Measurements from ENCODE around the gene SF1. TPM values are rescaled to one million over a fixed set of nuclear protein-coding genes. Genes with fewer than 3 reads are reported as not detected.

SF1 gene
- total and polyA plus RNA-seq, 9 of the 15 experiments (the other 6 are each of a cell fraction or from before 2014, with no cell fraction given) = 13.1 to 334 (median 111) TPM

GRCh38 chr11:64803158-64803845 lies 25.0 kb upstream of the SF1 start, which contains the start of gene MAP4K2 (continued):
- TF ChIP-seq ZBTB7A (IDR thresholded peaks at IDR 0.05; ENCODE audit: borderline replicate concordance, control insufficient read depth, low read depth, low read length) = peak; percentile 20; the same call in 1 of the 2 replicates
- TF ChIP-seq ZNF324 (CRISPR knock-in tag; IDR thresholded peaks at IDR 0.05) = no peak
- TF ChIP-seq, protein P1, sequence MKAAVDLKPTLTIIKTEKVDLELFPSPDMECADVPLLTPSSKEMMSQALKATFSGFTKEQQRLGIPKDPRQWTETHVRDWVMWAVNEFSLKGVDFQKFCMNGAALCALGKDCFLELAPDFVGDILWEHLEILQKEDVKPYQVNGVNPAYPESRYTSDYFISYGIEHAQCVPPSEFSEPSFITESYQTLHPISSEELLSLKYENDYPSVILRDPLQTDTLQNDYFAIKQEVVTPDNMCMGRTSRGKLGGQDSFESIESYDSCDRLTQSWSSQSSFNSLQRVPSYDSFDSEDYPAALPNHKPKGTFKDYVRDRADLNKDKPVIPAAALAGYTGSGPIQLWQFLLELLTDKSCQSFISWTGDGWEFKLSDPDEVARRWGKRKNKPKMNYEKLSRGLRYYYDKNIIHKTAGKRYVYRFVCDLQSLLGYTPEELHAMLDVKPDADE (conservative IDR thresholded peaks at IDR 0.05; ENCODE audit: control insufficient read depth, low read depth, low read length) = 0 out of 2 replicates have a peak, but pooled peaks have one; percentile 40
- TF ChIP-seq, protein P2, sequence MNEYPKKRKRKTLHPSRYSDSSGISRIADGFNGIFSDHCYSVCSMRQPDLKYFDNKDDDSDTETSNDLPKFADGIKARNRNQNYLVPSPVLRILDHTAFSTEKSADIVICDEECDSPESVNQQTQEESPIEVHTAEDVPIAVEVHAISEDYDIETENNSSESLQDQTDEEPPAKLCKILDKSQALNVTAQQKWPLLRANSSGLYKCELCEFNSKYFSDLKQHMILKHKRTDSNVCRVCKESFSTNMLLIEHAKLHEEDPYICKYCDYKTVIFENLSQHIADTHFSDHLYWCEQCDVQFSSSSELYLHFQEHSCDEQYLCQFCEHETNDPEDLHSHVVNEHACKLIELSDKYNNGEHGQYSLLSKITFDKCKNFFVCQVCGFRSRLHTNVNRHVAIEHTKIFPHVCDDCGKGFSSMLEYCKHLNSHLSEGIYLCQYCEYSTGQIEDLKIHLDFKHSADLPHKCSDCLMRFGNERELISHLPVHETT (CRISPR knock-in tag; conservative IDR thresholded peaks at IDR 0.05 in 1 of 2, IDR thresholded peaks at IDR 0.05 in 1 of 2) = peak in 1 of 2 experiments; percentile 97; a peak in 2 of 4 replicates
- TF ChIP-seq CTBP1 (IDR thresholded peaks at IDR 0.05; ENCODE audit: borderline replicate concordance) = peak; percentile 54
- TF ChIP-seq NFIC (IDR thresholded peaks at IDR 0.05) = no peak
- TF ChIP-seq XRCC4 (IDR thresholded peaks at IDR 0.05; ENCODE audit: extremely low read depth, insufficient read depth, insufficient read length) = no peak
- TF ChIP-seq, protein P3, sequence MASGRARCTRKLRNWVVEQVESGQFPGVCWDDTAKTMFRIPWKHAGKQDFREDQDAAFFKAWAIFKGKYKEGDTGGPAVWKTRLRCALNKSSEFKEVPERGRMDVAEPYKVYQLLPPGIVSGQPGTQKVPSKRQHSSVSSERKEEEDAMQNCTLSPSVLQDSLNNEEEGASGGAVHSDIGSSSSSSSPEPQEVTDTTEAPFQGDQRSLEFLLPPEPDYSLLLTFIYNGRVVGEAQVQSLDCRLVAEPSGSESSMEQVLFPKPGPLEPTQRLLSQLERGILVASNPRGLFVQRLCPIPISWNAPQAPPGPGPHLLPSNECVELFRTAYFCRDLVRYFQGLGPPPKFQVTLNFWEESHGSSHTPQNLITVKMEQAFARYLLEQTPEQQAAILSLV (tag; IDR thresholded peaks at IDR 0.05) = no peak
- TF ChIP-seq ZNF197 (CRISPR knock-in tag; IDR thresholded peaks at IDR 0.05; ENCODE audit: low read depth) = no peak
- 0 out of 2 replicates have a peak, but pooled peaks have one; percentile 43 for TF ChIP-seq SMARCA5 (IDR thresholded peaks at IDR 0.05)
- no peak for TF ChIP-seq GTF3C2 (IDR thresholded peaks at IDR 0.05; ENCODE audit: borderline replicate concordance, extremely low read depth, insufficient read length)
- TF ChIP-seq ZNF263 (CRISPR knock-in tag; IDR thresholded peaks at IDR 0.05; ENCODE audit: borderline replicate concordance) = peak; percentile 36; the same call in 1 of the 2 replicates
- TF ChIP-seq POLR3G (IDR thresholded peaks at IDR 0.05; ENCODE audit: extremely low read depth, insufficient read length, insufficient replicate concordance) = no peak
- no peak for TF ChIP-seq RNF2 (IDR thresholded peaks at IDR 0.05)
- TF ChIP-seq COPS2 (conservative IDR thresholded peaks at IDR 0.05) = no peak
- no peak for TF ChIP-seq FOXO4 (CRISPR knock-in tag; IDR thresholded peaks at IDR 0.05)
- no peak for TF ChIP-seq DLX4 (CRISPR knock-in tag; IDR thresholded peaks at IDR 0.05)

All from K562 (cell line).